GM12865 (cell line): ENCODE data around the gene SCIN.
A peak's percentile ranks its signal among the peaks of the same experiment; 100 is the strongest.

ENCODE experiments used
- DNase-seq: peaks from one replicate; pipeline ENCODE4 v3.0.0; 2010; ENCODE audit warnings: low read depth
- H3K4me3 ChIP-seq: 2 replicates; pipeline ENCODE4 v1.5.1; 2011; ENCODE audit warnings: mild to moderate bottlenecking, low read depth, low read length, control low read depth
- CTCF ChIP-seq: IDR thresholded peaks from 2 replicates; pipeline ENCODE4 v1.5.1; 2011; ENCODE audit warnings: low read length, control low read depth, low read depth, inconsistent platforms; ENCODE audit not compliant: insufficient read depth; ENCODE audit errors: missing control alignments

Gene SCIN

GRCh38 chr7:12629816-12630512, 59.4 kb downstream of the SCIN start:
- no peak for TF ChIP-seq CTCF
- no peak overlapping the region for H3K4me3 ChIP-seq
- DNase-seq: no peak

DNA sequence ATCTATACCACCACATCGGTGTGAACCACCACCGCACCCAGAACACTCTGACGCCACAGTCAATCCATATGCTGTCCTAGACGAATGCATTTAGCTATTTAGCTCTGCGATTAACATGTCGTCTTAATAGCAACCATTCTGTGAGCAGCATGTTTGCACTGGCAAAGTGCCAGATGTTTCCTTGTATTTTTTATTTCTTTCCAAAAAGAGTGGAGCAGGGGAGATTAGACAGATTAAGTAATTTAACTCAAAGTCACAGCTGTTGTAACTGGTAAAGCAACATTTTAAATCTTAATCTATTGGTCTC, 59.9 kb downstream of the SCIN start:
- TF ChIP-seq CTCF: no peak
- no peak overlapping the region for H3K4me3 ChIP-seq
- no peak for DNase-seq

- H3K4me3 ChIP-seq: no peak overlapping the region
- TF ChIP-seq CTCF: no peak
- no peak for DNase-seq
These were observed 63.1 kb downstream of the SCIN start for GRCh38 chr7:12633582-12633981.

- peak overlapping the region; percentile 43 for H3K4me3 ChIP-seq
- DNase-seq: peak; percentile 63
- TF ChIP-seq CTCF: no peak
These were observed 65.3 kb downstream of the SCIN start for GRCh38 chr7:12635830-12636229.

DNA sequence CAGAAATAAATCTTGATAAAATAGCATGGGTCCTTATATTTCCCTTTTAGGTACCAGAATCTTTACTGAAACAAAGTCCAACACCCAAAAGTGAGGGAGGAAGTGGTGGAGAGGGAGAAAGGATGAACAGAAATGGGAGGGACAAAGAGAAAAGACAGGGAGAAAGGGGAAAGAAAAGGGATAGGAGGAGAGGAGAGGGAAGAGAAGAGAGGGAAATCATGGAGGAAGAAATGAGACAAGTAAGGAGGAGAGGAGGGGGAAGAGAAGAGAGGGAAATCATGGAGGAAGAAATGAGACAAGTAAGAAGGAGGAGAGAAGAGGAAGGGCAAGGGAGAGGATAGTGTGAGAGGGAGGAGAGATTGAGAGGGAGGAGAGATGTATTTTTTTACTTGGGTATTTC, 66.8 kb downstream of the SCIN start:
- no peak for DNase-seq
- no peak for TF ChIP-seq CTCF
- no peak overlapping the region for H3K4me3 ChIP-seq

GRCh38 chr7:12637819-12638592, 67.5 kb downstream of the SCIN start:
- TF ChIP-seq CTCF: no peak
- no peak overlapping the region for H3K4me3 ChIP-seq
- peak; percentile 14 for DNase-seq

GRCh38 chr7:12638851-12639456, 68.4 kb downstream of the SCIN start:
- H3K4me3 ChIP-seq: no peak overlapping the region
- peak; percentile 44 for DNase-seq
- peak; percentile 43 for TF ChIP-seq CTCF
